Hepatocyte (in vitro differentiated cells): ENCODE measurements around the gene LRP4. TPM values are rescaled to one million over a fixed set of nuclear protein-coding genes. Genes with fewer than 3 reads are reported as not detected.

Source experiments
- DNase-seq: peaks from one replicate; pipeline ENCODE4 v3.0.0-alpha.2; 2016; ENCODE audit warnings: low spot score
- H2AFZ ChIP-seq: fragments of 200-600 bp; sonication (generic); 2 replicates; pipeline ENCODE4 v1.6.0; 2016; ENCODE audit warnings: antibody characterized with exemption, mild to moderate bottlenecking
- H3K27ac ChIP-seq: fragments of 200-600 bp; sonication (generic); 2 replicates; pipeline ENCODE4 v1.5.1; 2016; ENCODE audit warnings: mild to moderate bottlenecking
- H3K27me3 ChIP-seq: fragments of 200-600 bp; sonication (generic); 2 replicates; pipeline ENCODE4 v1.6.1; 2016
- H3K36me3 ChIP-seq: fragments of 200-600 bp; sonication (generic); replicated peaks from 2 replicates; pipeline ENCODE4 v1.5.1; 2016; ENCODE audit warnings: low read depth; ENCODE audit not compliant: insufficient read depth
- H3K4me1 ChIP-seq: fragments of 200-600 bp; sonication (generic); 2 replicates; pipeline ENCODE4 v1.5.1; 2016; ENCODE audit warnings: mild to moderate bottlenecking, moderate library complexity; ENCODE audit not compliant: insufficient read depth
- H3K4me2 ChIP-seq: fragments of 200-600 bp; sonication (generic); 2 replicates; pipeline ENCODE4 v1.6.0; 2016
- H3K4me3 ChIP-seq: fragments of 200-600 bp; sonication (generic); 2 replicates; pipeline ENCODE4 v1.5.1; 2016; ENCODE audit warnings: mild to moderate bottlenecking
- H3K79me2 ChIP-seq: fragments of 200-600 bp; sonication (generic); 2 replicates; pipeline ENCODE4 v1.6.0; 2017; ENCODE audit warnings: mild to moderate bottlenecking
- H3K9me2 ChIP-seq: fragments of 200-600 bp; sonication (generic); replicated peaks from 2 replicates; pipeline ENCODE4 v1.6.0; 2017; ENCODE audit warnings: mild to moderate bottlenecking; ENCODE audit not compliant: insufficient read depth
- H3K9me3 ChIP-seq: fragments of 200-600 bp; sonication (generic); 2 replicates; pipeline ENCODE4 v1.5.1; 2016; ENCODE audit warnings: low read depth, mild to moderate bottlenecking
- H4K20me1 ChIP-seq: fragments of 200-600 bp; sonication (generic); 2 replicates; pipeline ENCODE4 v1.6.0; 2016; ENCODE audit warnings: mild to moderate bottlenecking; ENCODE audit not compliant: insufficient read depth, poor library complexity, severe bottlenecking
- EZH2 ChIP-seq: fragments of 200-600 bp; sonication (generic); IDR thresholded peaks from 2 replicates; pipeline ENCODE4 v1.6.1; 2016; ENCODE audit warnings: antibody characterized with exemption, mild to moderate bottlenecking, borderline replicate concordance
- EZH2phosphoT487 ChIP-seq: fragments of 200-600 bp; sonication (generic); IDR thresholded peaks from one replicate; pipeline ENCODE4 v1.6.1; 2018; ENCODE audit warnings: antibody characterized with exemption, mild to moderate bottlenecking, low read depth, moderate library complexity; ENCODE audit not compliant: unreplicated experiment, severe bottlenecking
- WGBS: methylation state at CpG from one replicate; pipeline ENCODE4 v1.1.6; 2016; ENCODE audit warnings: low lambda C conversion rate; ENCODE audit errors: missing lambda C conversion rate; 5-methylcytosine and 5-hydroxymethylcytosine counted together
- polyA plus RNA-seq: library from polyadenylated mRNA; unstranded; fragments of >200 nt; fragmentation: Nextera tagmentation; extraction: Ambion mirVana; gene quantifications from 2 replicates; pipeline ENCODE4 v1.2.1, GENCODE V29; 2016
- total RNA-seq: library from RNA; depleted of rRNA; stranded (reverse); fragments of >200 nt; gene quantifications from 2 replicates; pipeline ENCODE4 v1.2.3, GENCODE V29; 2014
- TF ChIP-seq, protein P1 (sequence below): fragments of 200-600 bp; sonication (generic); IDR thresholded peaks from 2 replicates; pipeline ENCODE4 v1.5.1; 2016; ENCODE audit warnings: antibody characterized with exemption, mild to moderate bottlenecking; ENCODE audit not compliant: poor library complexity

Gene LRP4
- total and polyA plus RNA-seq, 2 experiments from 2014 or later = 6.4 to 8.0 TPM

DNA sequence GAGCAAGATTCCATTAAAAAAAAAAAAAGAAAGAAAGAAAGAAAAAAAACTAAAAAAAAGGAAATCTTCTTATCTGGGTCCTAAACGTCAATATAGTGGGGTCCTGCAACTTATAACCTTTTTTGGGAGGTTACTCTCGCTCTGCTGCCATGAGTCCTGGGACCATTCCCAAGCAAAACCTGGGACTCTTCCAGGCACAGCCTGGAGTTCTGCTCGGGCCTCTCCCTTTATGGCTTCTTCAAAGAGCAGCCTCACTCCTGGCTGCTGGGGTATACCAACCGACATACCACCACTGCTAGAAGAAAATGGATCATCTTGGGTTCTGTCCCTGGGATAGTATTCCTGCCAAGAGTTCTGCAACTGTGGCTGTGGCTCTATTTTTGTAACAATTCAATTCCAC is 58.1 kb downstream of the LRP4 start:
- Histone ChIP-seq H2AFZ (no peak overlapping the region), H3K9me2 (no peaks in the 10 kb centered on the region), H3K4me3 (no peak overlapping the region), H3K36me3 (no peaks in the 10 kb centered on the region), H4K20me1 (no peaks in the 10 kb centered on the region), H3K79me2 (no peaks in the 10 kb centered on the region), H3K27me3 (no peaks in the 10 kb centered on the region), H3K9me3 (no peaks in the 10 kb centered on the region), H3K27ac (no peak overlapping the region), H3K4me2 (no peak overlapping the region), H3K4me1 (no peaks in the 10 kb centered on the region)
- 96% methylated on average over 4 of the region's 4 CpGs for WGBS
- TF ChIP-seq EZH2 (no peak), EZH2phosphoT487 (no peak)
- TF ChIP-seq, protein P1, sequence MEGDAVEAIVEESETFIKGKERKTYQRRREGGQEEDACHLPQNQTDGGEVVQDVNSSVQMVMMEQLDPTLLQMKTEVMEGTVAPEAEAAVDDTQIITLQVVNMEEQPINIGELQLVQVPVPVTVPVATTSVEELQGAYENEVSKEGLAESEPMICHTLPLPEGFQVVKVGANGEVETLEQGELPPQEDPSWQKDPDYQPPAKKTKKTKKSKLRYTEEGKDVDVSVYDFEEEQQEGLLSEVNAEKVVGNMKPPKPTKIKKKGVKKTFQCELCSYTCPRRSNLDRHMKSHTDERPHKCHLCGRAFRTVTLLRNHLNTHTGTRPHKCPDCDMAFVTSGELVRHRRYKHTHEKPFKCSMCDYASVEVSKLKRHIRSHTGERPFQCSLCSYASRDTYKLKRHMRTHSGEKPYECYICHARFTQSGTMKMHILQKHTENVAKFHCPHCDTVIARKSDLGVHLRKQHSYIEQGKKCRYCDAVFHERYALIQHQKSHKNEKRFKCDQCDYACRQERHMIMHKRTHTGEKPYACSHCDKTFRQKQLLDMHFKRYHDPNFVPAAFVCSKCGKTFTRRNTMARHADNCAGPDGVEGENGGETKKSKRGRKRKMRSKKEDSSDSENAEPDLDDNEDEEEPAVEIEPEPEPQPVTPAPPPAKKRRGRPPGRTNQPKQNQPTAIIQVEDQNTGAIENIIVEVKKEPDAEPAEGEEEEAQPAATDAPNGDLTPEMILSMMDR = no peak
- no peak for DNase-seq

DNA sequence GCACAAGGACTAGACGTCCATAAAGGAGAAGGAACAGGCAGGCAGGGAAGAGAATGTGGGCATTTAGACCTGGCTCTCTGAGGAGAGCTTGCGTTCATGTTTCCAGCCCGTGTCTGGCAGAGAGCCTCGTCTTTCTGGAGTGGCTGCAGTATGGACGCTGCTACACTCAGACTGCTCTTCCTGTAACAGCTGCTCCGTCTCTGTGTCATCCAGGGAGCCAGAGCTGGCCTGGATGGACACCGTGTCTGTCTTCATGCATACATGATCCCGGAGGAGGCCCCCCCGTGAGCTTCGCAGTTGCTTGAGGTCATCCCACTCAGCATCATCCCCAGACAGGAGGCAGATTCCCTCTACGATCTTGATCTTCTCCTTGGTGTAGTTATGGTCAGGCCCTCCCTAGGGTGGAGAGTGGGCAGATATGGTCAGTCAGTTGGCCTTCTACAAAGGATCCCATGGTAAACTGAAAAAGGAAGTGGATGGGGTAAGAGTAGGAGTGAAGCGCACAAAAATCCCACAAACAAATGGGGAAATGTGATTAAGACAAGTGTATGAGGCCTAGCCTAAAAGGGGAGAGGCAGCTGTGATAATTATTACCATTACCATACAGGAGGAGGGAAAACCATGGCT is 59.3 kb downstream of the LRP4 start:
- H3K27ac ChIP-seq = no peak overlapping the region
- TF ChIP-seq EZH2 (no peak), EZH2phosphoT487 (no peak)
- TF ChIP-seq, protein P1 = no peak

DNA sequence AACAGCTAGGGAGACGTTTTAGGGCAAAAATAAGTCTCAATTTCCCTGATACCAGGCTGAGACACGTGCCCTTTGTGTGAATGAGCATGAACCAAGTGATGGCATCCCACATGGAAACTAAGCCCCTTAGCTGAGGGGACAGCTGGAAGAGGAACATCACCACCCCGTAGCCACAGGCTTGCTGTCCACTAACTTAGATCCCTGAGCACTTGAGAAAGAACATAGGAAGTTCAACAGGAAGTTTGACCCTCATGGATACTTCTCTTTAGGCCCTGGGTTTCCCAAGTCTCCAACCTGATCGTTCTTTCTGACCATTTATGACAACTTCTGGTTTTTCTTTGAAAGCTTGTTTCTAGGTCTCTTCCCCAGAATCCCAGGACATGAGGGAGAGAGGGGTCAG is 60.7 kb downstream of the LRP4 start:
- H3K79me2 ChIP-seq = no peaks in the 10 kb centered on the region
- WGBS = 84% methylated on average over 4 of the region's 4 CpGs
- no peak for DNase-seq
- H3K4me3 ChIP-seq = no peak overlapping the region
- no peaks in the 10 kb centered on the region for H3K9me3 ChIP-seq
- no peaks in the 10 kb centered on the region for H3K9me2 ChIP-seq
- no peaks in the 10 kb centered on the region for H4K20me1 ChIP-seq
- H3K4me1 ChIP-seq = no peaks in the 10 kb centered on the region
- H3K27me3 ChIP-seq = no peaks in the 10 kb centered on the region
- TF ChIP-seq, protein P1 = no peak
- TF ChIP-seq EZH2phosphoT487 (no peak), EZH2 (no peak)
- no peak overlapping the region for H3K4me2 ChIP-seq
- no peak overlapping the region for H2AFZ ChIP-seq
- H3K36me3 ChIP-seq = no peaks in the 10 kb centered on the region
- no peak overlapping the region for H3K27ac ChIP-seq

More for the DNA sequence above, 59.3 kb downstream of the LRP4 start:
- Histone ChIP-seq H3K4me1 (no peaks in the 10 kb centered on the region), H3K27me3 (no peaks in the 10 kb centered on the region), H3K36me3 (no peaks in the 10 kb centered on the region), H3K4me3 (no peak overlapping the region), H3K79me2 (no peaks in the 10 kb centered on the region), H3K9me2 (no peaks in the 10 kb centered on the region), H4K20me1 (no peaks in the 10 kb centered on the region), H2AFZ (no peak overlapping the region), H3K9me3 (no peaks in the 10 kb centered on the region), H3K4me2 (no peak overlapping the region)
- WGBS = 94% methylated on average over 12 of the region's 12 CpGs
- no peak for DNase-seq
